Transverse colon (tissue), 3 donors: ENCODE data around the gene P3H3.

ENCODE experiments used
- POLR2A ChIP-seq: fragments of 450-650 bp; IDR thresholded peaks from one replicate; pipeline ENCODE4 v1.6.1; 2016; ENCODE audit warnings: antibody characterized with exemption, mild to moderate bottlenecking, moderate library complexity
- TF ChIP-seq, protein P1 (sequence below), 5 experiments: fragments of 200-600 bp in 3 of 5; fragments of 450-650 bp in 2 of 5; sonication (generic) in 3 of 5; IDR thresholded peaks; 1 replicate in 2 of 5; 2 replicates in 3 of 5; pipeline ENCODE4 v1.5.1; 2016 to 2017; ENCODE audit warnings: antibody characterized with exemption in 5 of 5, inconsistent platforms in 3 of 5, mild to moderate bottlenecking in 2 of 5, moderate library complexity in 1 of 5

DNA sequence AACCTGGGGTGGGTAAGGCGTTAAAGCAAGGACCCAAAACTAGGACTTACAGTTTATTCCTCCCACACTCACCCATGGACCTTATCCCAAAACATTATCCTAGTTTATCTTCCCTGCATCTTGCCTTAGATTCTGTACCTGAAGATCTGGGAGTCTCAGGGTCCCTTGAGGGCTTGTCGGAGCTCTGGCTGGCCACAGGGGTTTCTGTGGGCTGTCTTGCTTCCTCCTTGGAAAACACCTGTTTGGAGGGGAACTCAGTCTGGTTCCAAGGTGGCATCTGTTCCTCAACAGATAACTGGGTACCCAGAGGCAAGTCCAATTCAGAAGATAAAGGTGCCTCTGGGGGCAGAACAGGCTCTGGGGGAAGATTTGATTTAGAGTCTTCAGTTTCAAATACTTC, 21.2 kb downstream of the P3H3 start:
- TF ChIP-seq, protein P1, sequence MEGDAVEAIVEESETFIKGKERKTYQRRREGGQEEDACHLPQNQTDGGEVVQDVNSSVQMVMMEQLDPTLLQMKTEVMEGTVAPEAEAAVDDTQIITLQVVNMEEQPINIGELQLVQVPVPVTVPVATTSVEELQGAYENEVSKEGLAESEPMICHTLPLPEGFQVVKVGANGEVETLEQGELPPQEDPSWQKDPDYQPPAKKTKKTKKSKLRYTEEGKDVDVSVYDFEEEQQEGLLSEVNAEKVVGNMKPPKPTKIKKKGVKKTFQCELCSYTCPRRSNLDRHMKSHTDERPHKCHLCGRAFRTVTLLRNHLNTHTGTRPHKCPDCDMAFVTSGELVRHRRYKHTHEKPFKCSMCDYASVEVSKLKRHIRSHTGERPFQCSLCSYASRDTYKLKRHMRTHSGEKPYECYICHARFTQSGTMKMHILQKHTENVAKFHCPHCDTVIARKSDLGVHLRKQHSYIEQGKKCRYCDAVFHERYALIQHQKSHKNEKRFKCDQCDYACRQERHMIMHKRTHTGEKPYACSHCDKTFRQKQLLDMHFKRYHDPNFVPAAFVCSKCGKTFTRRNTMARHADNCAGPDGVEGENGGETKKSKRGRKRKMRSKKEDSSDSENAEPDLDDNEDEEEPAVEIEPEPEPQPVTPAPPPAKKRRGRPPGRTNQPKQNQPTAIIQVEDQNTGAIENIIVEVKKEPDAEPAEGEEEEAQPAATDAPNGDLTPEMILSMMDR (IDR thresholded peaks at IDR 0.05): no peak
- no peak for TF ChIP-seq POLR2A
